Brain microvascular endothelial cell (primary cell): ENCODE data around the gene FAM20C.

Experiments
- DNase-seq: peaks from one replicate; pipeline ENCODE4 v3.0.0-alpha.2; 2020
- H3K27ac ChIP-seq: fragments of 250-450 bp; sonication (Bioruptor Pico); 2 replicates; pipeline ENCODE4 v1.5.1; 2020; ENCODE audit warnings: mild to moderate bottlenecking, moderate library complexity
- H3K27me3 ChIP-seq: fragments of 250-450 bp; sonication (Bioruptor Pico); replicated peaks from 2 replicates; pipeline ENCODE4 v1.5.1; 2020; ENCODE audit warnings: mild to moderate bottlenecking
- H3K36me3 ChIP-seq: fragments of 250-450 bp; sonication (Bioruptor Pico); replicated peaks from 2 replicates; pipeline ENCODE4 v1.5.1; 2020; ENCODE audit warnings: mild to moderate bottlenecking
- H3K4me3 ChIP-seq: 2 replicates; pipeline ENCODE4 v1.5.1; 2011; ENCODE audit warnings: low read depth, mild to moderate bottlenecking, control low read depth, low read length, moderate library complexity
- CTCF ChIP-seq: IDR thresholded peaks from 2 replicates; pipeline ENCODE4 v1.5.1; 2011; ENCODE audit warnings: low read depth, mild to moderate bottlenecking, moderate library complexity, low read length, control low read depth, inconsistent platforms; ENCODE audit errors: missing control alignments
- in situ Hi-C: cut with HindIII; loops from 2 replicates; pipeline ENCODE4 v1.10.0; 2017; ENCODE audit warnings: low sequenced_read_pairs, low pct_ligation_motif_present

FAM20C gene

GRCh38 chr7:191981-192649 lies at the start of gene FAM20C:
Gene FAM20C, plus strand, starts transcription at chr7:192571. Its CDS starts 629 bp downstream, at chr7:193200.
- H3K27me3 ChIP-seq, result no peaks in the 10 kb centered on the region
- peak; percentile 61 for DNase-seq
- H3K27ac ChIP-seq, result peak within 1 kb of the TSS; percentile 68
- TF ChIP-seq CTCF, result no peak
- peaks cover 25% of the 10 kb centered on the region for H3K36me3 ChIP-seq
- H3K4me3 ChIP-seq, result peak within 1 kb of the TSS; percentile 91
- in situ Hi-C loops, result no loop called here

GRCh38 chr7:143145-143751 lies 49.1 kb upstream of the FAM20C start:
- no peak for TF ChIP-seq CTCF
- in situ Hi-C loops, result no loop called here

GRCh38 chr7:143811-144453 lies 48.4 kb upstream of the FAM20C start:
- H3K27ac ChIP-seq, result no peak overlapping the region
- no peaks in the 10 kb centered on the region for H3K36me3 ChIP-seq
- DNase-seq, result no peak
- TF ChIP-seq CTCF, result no peak
- in situ Hi-C loops, result no loop called here
- no peak overlapping the region for H3K4me3 ChIP-seq
- H3K27me3 ChIP-seq, result no peaks in the 10 kb centered on the region

More at GRCh38 chr7:143145-143751, 49.1 kb upstream of the FAM20C start:
- Histone ChIP-seq H3K36me3 (no peaks in the 10 kb centered on the region), H3K27ac (no peak overlapping the region), H3K4me3 (no peak overlapping the region), H3K27me3 (no peaks in the 10 kb centered on the region)
- DNase-seq, result no peak

GRCh38 chr7:144454-144826 lies 47.9 kb upstream of the FAM20C start:
- in situ Hi-C loops, result no loop called here
- TF ChIP-seq CTCF, result no peak
- H3K4me3 ChIP-seq, result no peak overlapping the region

GRCh38 chr7:145863-146262 lies 46.5 kb upstream of the FAM20C start:
- Histone ChIP-seq H3K27ac (no peak overlapping the region), H3K36me3 (no peaks in the 10 kb centered on the region), H3K4me3 (no peak overlapping the region), H3K27me3 (no peaks in the 10 kb centered on the region)
- in situ Hi-C loops, result no loop called here
- no peak for DNase-seq
- TF ChIP-seq CTCF, result no peak

More at GRCh38 chr7:144454-144826, 47.9 kb upstream of the FAM20C start:
- Histone ChIP-seq H3K27ac (no peak overlapping the region), H3K36me3 (no peaks in the 10 kb centered on the region), H3K27me3 (no peaks in the 10 kb centered on the region)
- no peak for DNase-seq
